ENCODE measurements around the gene SERPINB5. TPM values are rescaled to one million over a fixed set of nuclear protein-coding genes. Genes with fewer than 3 reads are reported as not detected.

Gene SERPINB5
- total RNA-seq, 1 experiment from 2014 or later, result 13.4 TPM

GRCh38 chr18:63527251-63527650 lies 50.5 kb downstream of the SERPINB5 start:
- no peak for DNase-seq (ENCODE audit: low spot score)

- no peak for DNase-seq (ENCODE audit: low spot score)
These were observed 52.2 kb downstream of the SERPINB5 start for GRCh38 chr18:63528863-63529492.

GRCh38 chr18:63532471-63532870 lies 55.7 kb downstream of the SERPINB5 start:
- DNase-seq (ENCODE audit: low spot score), result no peak

GRCh38 chr18:63534615-63535014 lies 57.9 kb downstream of the SERPINB5 start:
- peak; percentile 14 for DNase-seq (ENCODE audit: low spot score)

GRCh38 chr18:63539904-63540510 lies 63.2 kb downstream of the SERPINB5 start:
- no peak for DNase-seq (ENCODE audit: low spot score)

GRCh38 chr18:63542069-63542468 lies 65.3 kb downstream of the SERPINB5 start, which contains the start of gene SERPINB12:
Gene SERPINB12 (plus strand): TSS chr18:63542369. CDS start chr18:63556160, 13,791 bp downstream.
- DNase-seq (ENCODE audit: low spot score), result no peak

GRCh38 chr18:63544017-63544416 lies 67.3 kb downstream of the SERPINB5 start:
- DNase-seq (ENCODE audit: low spot score), result no peak

- no peak for DNase-seq (ENCODE audit: low spot score)
These were observed 68.2 kb downstream of the SERPINB5 start for GRCh38 chr18:63545000-63545399.

GRCh38 chr18:63550068-63550467 lies 73.3 kb downstream of the SERPINB5 start:
- no peak for DNase-seq (ENCODE audit: low spot score)

GRCh38 chr18:63551769-63552168 lies 75.0 kb downstream of the SERPINB5 start:
- no peak for DNase-seq (ENCODE audit: low spot score)

GRCh38 chr18:63552581-63552980 lies 75.8 kb downstream of the SERPINB5 start:
- no peak for DNase-seq (ENCODE audit: low spot score)

GRCh38 chr18:63553081-63553480 lies 76.3 kb downstream of the SERPINB5 start:
- DNase-seq (ENCODE audit: low spot score), result no peak

Other genes starting within 250 kb of the SERPINB5 start
- gene BCL2, start 157.2 kb upstream of the SERPINB5 start, total RNA-seq (2014; rRNA removed; shearing (Covaris generic)), result 0.05 and 0.36 TPM in 2 replicates
- 24.1 and 31.3 TPM in 2 replicates for gene KDSR, start 109.8 kb upstream of the SERPINB5 start, total RNA-seq (2014; rRNA removed; shearing (Covaris generic))
- 16.0 and 16.7 TPM in 2 replicates for gene VPS4B, start 54.5 kb upstream of the SERPINB5 start, total RNA-seq (2014; rRNA removed; shearing (Covaris generic))
- not detected in 2 replicates for gene SERPINB12, start 65.4 kb downstream of the SERPINB5 start, total RNA-seq (2014; rRNA removed; shearing (Covaris generic))
- gene SERPINB13, start 110.4 kb downstream of the SERPINB5 start, total RNA-seq (2014; rRNA removed; shearing (Covaris generic)), result not detected in 2 replicates
- gene SERPINB4, start 167.3 kb downstream of the SERPINB5 start, total RNA-seq (2014; rRNA removed; shearing (Covaris generic)), result not detected in 2 replicates
- gene SERPINB3, start 184.9 kb downstream of the SERPINB5 start, total RNA-seq (2014; rRNA removed; shearing (Covaris generic)), result not detected in 2 replicates
- gene SERPINB11, start 226.0 kb downstream of the SERPINB5 start, total RNA-seq (2014; rRNA removed; shearing (Covaris generic)), result not detected in 2 replicates

Measured in HT-29 (cell line).